ENCODE measurements around the gene PITPNM1. TPM values are rescaled to one million over a fixed set of nuclear protein-coding genes. Genes with fewer than 3 reads are reported as not detected.
"Not testable (repeated sequence)": the region's sequence is repeated elsewhere in the genome, so short reads cannot be mapped to it uniquely, and the experiment has no call there.

The PITPNM1 gene
- total RNA-seq, 1 donor from 2014 or later: 51.0 TPM

DNA sequence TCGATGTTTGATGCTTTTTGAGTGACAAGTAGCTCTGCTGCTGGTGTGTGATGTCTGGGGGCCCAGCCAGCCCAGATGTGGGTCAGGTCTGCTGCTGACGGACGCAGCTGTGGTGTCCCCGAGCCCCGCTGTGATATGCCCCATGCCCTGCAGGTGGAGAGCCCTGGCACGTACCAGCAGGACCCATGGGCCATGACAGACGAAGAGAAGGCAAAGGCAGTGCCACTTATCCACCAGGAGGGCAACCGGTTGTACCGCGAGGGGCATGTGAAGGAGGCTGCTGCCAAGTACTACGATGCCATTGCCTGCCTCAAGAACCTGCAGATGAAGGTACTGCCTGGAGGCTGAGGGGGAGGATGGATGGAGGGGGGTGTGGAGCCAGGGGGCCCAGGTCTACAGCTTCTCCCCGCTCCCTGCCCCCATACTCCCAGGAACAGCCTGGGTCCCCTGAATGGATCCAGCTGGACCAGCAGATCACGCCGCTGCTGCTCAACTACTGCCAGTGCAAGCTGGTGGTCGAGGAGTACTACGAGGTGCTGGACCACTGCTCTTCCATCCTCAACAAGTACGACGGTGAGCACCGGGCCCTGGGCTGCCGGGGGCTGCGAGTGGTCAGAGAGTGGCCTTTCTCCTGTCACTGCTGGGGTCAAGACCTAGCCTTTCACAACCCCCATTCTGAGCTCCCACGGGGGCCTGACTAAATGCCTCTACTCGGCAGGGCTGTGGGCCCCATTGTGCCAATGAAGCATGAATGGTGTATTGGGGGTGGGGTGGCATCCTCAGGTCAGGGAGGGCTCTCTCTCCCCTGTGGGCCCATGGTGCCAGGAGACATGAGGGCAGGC, 15.1 kb downstream of the PITPNM1 start:
- DNase-seq (ENCODE audit: low spot score): no peak

DNA sequence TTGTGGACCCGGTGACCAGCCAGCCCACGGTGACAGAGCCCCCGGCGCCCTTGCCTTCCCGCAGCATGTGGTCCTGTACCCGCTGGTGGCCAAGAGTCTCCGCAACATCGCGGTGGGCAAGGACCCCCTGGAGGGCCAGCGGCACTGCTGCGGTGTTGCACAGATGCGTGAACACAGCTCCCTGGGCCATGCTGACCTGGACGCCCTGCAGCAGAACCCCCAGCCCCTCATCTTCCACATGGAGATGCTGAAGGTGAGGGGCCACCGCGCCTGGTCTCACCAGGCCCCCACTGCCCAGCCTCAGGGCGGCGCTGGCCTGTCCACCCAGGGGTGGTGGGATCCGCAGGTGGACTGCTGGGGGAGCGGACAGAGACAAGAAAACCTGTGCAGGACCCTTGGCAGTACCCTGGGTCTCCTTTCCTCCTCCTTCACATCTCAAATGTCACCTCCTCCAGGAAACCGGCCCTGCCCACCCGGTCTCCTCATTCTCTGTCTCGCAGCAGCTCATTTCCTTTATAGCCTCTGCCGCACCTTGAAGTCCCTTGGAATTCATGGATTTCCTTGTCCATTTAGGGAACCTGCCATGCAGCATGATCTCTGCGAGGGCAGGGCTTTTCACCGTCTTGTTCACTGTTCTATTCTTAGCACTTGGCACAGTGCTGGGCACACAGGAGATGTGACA, 15.8 kb downstream of the PITPNM1 start:
- no peak for DNase-seq (ENCODE audit: low spot score)

DNA sequence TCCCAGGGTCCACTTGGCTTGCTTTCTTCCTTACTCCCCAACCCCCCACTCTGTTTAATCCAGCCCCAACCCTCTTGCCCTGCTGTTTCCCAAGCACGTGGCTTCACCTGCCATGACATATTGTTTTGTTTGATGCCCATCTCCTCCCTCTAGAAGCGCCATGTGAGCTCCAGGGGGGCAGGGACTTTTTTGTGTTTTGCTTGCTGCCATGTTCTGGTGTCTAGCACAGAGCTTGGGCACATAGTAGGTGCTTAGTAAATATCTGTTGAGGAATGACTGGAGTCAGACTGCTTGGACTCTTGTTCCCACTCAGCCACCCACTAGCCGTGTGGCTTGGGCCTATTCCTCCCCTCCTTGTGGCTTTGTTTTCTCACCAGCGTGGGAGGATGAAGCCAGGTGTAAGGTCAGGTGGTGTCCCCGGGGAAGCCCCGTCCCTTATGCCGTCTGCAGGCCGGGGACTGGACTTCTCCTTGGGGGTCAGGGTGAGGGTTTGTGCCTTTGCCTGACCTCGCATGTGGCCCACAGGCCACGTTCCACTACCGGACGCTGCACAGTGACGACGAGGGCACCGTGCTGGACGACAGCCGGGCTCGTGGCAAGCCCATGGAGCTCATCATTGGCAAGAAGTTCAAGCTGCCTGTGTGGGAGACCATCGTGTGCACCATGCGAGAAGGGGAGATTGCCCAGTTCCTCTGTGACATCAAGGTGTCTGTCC, 18.5 kb downstream of the PITPNM1 start:
- DNase-seq (ENCODE audit: low spot score): no peak

DNA sequence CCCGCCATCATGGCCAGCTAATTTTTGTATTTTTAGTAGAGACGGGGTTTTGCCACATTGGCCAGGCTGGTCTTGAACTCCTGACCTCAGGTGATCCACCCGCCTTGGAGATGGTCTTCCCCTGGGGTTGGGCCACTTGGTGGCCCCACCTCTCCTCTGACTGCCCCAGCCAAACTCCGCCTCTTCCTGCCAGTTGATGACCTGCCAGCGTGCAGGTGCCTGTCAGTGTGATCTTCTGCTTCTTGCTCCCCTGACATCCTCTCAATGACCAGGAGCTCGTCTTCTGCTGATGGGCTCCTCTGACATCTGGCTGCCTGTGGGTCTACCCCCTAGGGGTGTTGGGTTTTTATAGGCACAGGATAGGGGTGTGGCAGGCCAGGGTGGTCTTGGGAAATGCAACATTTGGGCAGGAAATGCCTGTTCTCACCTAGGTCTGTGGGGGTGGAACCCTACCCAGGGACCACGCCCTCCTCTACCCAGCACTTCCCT, 19.2 kb downstream of the PITPNM1 start:
- DNase-seq (ENCODE audit: low spot score): not testable (repeated sequence)

DNA sequence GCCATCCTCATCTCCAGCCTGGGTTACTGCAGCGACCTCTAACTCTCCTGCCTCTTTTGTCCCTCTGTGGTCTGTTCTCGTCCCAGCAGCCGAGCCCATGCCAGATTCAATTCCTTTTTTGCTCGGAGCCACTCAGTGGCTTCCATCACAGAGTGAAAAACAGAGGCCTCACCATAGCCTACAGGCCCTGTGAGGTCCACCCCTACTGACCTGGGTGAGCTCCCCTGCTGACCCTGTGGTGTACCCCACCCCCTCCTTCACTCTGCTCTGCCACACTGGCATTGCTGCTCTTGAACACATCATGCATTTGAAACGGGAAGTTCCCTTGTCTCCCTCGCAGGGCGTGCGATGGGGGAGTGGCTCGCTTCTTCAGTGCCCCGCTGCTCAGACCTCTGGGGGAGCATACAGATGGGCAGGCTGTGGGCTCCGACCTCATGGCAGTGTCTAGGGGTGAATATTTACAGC, 20.3 kb downstream of the PITPNM1 start:
- no peak for DNase-seq (ENCODE audit: low spot score)

DNA sequence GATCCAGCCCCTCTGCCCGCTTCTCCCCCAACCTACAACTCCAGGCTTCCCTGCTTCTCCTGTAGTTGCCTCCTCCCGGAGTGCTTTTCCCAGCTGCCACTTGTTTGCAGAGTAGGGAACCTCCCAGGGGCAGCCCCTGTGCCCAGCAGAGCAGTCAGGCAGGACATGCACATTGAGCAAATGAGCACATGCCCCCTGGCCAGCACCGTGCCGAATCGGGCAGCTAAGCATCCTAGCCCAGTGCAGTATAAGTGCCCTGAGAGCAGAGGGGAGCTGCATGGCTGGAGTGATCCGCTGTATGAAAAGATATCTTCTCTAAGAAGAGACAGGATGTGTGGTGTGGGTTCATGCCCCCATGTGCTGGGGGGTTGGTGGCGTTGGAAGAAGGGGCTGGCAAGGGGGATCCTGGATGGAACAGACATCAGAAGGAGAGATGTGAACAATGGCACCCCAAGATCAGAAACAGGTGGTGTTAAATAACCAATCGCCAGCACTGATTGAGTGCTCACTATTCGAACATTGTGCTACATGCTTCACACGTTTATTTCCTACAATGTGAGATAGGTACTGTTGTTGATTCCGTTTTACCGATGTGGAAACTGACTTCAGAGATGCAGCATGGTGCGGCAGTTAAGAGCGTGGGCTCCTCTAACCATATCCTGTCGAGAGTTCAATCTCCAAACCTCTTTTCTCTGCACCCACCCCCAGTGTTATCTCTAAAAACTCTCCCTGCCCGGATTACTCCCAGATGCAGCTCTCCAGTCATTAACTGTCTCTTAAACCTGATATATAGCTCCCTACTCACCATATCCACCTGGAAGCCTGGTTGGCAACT, 21.1 kb downstream of the PITPNM1 start:
- DNase-seq (ENCODE audit: low spot score): no peak

DNA sequence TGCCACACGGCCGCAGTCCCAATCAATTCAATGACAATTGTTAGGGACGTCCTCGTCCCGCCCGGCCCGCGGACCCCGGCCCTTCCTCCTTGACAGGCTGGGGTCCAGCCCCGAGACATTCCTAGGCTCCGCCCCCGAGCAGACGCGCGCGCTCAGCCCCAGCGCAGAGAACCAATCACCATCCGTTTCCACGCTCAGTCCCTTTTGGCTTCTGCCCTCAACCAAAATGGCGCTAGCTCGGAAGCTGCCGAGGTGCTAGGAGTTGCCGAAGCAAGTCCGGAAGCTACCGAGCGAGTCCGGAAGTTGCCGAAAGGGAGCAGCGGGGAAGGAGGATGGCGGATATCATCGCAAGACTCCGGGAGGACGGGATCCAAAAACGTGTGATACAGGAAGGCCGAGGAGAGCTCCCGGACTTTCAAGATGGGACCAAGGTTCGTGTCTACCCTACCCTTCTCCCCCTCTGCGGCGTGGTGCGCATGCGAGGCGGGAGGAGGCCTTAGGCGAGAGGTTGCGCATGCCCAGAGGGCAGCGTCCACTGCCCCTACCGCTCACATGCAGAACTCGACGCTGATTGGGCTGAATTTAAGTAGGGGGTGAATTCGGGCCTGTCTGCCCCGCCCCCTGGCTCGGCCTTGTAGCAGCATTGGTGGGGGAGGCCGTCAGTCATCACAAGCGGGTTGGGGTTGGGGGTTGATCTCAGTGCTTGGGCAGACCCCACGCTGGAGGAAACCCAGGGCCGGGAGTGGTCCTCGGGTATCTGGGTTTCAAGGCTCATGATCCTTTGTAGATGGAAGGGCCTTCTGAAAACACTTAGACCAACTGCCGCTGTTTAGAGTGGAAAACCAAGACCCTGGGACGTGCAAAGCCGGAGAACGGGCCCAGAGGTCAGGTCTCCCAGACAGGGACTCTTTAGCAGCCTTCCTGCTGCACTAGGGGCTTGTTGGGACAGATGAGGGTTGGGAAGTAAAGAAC, 22.1 kb downstream of the PITPNM1 start, which contains the start of gene AIP:
TSS of gene AIP (plus strand) at position 200 of the 972 bp plus-strand sequence. CDS start at position 333, 133 bp downstream.
- peak; percentile 99 for DNase-seq (ENCODE audit: low spot score)

- no peak for DNase-seq (ENCODE audit: low spot score)
Measured at GRCh38 chr11:67482275-67482826, 22.8 kb downstream of the PITPNM1 start.

- DNase-seq (ENCODE audit: low spot score): not testable (repeated sequence)
Measured at GRCh38 chr11:67477344-67478050, 27.7 kb downstream of the PITPNM1 start.

DNA sequence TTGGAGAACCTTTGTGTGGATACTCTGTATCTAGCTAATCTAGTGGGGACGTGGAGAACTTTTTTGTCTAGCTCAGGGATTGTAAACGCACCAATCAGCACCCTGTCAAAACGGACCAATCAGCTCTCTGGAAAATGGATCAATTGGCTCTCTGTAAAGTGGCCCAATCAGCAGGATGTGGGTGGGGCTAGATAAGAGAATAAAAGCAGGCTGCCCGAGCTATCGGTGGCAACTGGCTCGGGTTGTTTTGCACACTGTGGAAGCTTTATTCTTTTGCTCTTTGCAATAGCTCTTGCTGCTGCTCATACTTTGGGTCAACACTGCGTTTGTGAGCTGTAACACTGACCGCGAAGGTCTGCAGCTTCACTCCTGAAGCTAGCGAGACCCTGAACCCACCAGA, 28.5 kb downstream of the PITPNM1 start:
- DNase-seq (ENCODE audit: low spot score): not testable (repeated sequence)

- no peak for DNase-seq (ENCODE audit: low spot score)
Measured at GRCh38 chr11:67472882-67473281, 32.3 kb downstream of the PITPNM1 start.

GRCh38 chr11:67470337-67471002, 34.7 kb downstream of the PITPNM1 start:
- no peak for DNase-seq (ENCODE audit: low spot score)

GRCh38 chr11:67469508-67469811, 35.7 kb downstream of the PITPNM1 start:
- DNase-seq (ENCODE audit: low spot score): no peak

GRCh38 chr11:67468759-67469507, 36.2 kb downstream of the PITPNM1 start, which contains the start of gene TMEM134:
TMEM134 (minus strand) TSS chr11:67469251; CDS start chr11:67469192, 59 bp downstream.
- DNase-seq (ENCODE audit: low spot score): peak; percentile 92

GRCh38 chr11:67468456-67468758, 36.8 kb downstream of the PITPNM1 start:
- DNase-seq (ENCODE audit: low spot score): no peak

- DNase-seq (ENCODE audit: low spot score): peak; percentile 80
Measured at GRCh38 chr11:67468056-67468455, 37.1 kb downstream of the PITPNM1 start.

DNA sequence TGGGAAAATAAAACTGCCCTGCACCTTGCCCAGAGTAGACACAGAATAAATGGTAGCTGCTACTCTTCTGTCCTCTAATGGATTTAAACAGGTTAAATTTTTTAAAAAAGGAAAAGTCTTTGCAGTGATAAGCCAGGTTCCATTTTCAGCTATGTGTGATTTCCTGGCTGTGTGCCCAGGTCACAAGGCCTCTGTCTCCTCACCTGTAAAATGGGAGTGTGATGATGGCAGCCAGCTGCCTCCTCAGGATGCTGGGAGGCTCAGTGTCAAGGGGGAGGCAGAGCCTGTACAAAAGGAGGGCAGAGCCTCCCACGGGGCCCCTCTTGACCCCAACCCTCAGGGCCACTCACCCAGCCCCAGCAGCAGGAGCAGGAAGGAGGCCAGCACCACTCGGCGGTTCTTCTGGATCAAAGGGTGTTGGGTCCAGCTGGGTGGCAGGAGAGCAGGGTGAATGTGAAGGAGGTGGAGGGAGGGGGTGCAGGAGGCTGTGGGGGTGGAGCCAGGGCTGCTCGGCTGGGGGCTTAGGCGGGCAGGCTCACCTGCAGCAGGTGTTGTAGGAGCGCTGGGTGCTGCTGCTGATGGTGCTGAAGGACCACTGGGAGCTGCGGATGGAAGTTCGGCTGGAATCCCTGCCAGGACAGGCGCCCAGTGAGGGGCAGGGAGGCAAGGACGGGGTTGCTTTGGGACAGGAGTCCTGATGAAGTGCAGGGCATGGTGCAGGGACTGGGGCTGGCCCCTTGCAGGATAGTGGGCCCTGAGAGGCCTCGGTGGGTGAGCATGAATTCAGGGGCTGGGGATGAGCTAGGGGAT, 38.0 kb downstream of the PITPNM1 start:
- no peak for DNase-seq (ENCODE audit: low spot score)
